Heart right ventricle (tissue), 16 donors: Measurements from ENCODE around the gene TLR2. TPM values are rescaled to one million over a fixed set of nuclear protein-coding genes. Genes with fewer than 3 reads are reported as not detected.

Experiments
- ATAC-seq, 8 donors: fragments of 200-7000 bp; cut with Tn5 transposase; one replicate each; pipeline ENCODE4 v1.9.1; 2020; ENCODE audit warnings: mild to moderate bottlenecking in 8 of 8, moderate library complexity in 8 of 8, moderate number of reproducible peaks in 1 of 8
- DNase-seq, 2 donors: peaks; one replicate each; pipeline ENCODE4 v3.0.0-alpha.2; 2020
- H3K27ac ChIP-seq, 10 donors: fragments of 200-600 bp; sonication (generic) in 2 of 10; one replicate each; pipeline versions ENCODE4 v1.5.0 to v1.8.0; 2020 to 2022; ENCODE audit warnings: mild to moderate bottlenecking in 3 of 10
- H3K27me3 ChIP-seq, 7 donors: fragments of 200-600 bp; one replicate each; pipeline ENCODE4 v1.8.0; 2021 to 2022; ENCODE audit warnings: mild to moderate bottlenecking in 2 of 7
- H3K36me3 ChIP-seq, 9 donors: fragments of 200-600 bp; sonication (generic) in 1 of 9; one replicate each; pipeline versions ENCODE4 v1.5.0 to v1.8.0; 2020 to 2022; ENCODE audit warnings: mild to moderate bottlenecking in 2 of 9
- H3K4me1 ChIP-seq, 9 donors: fragments of 200-600 bp; sonication (generic) in 1 of 9; one replicate each; pipeline versions ENCODE4 v1.5.0 to v1.8.0; 2020 to 2022; ENCODE audit warnings: mild to moderate bottlenecking in 4 of 9
- H3K4me3 ChIP-seq, 10 donors: fragments of 200-600 bp; sonication (generic) in 2 of 10; one replicate each; pipeline versions ENCODE4 v1.5.0 to v1.8.0; 2020 to 2022; ENCODE audit warnings: mild to moderate bottlenecking in 7 of 10, moderate library complexity in 2 of 10
- H3K9me3 ChIP-seq, 11 donors: fragments of 200-600 bp in 10 of 11; sonication (generic) in 2 of 11; one replicate each; pipeline versions ENCODE4 v1.5.0 to v1.8.0; 2013 to 2022; ENCODE audit warnings: mild to moderate bottlenecking in 2 of 11, control low read depth in 1 of 11, moderate library complexity in 1 of 11
- CTCF ChIP-seq, 9 donors: fragments of 200-600 bp; sonication (generic) in 2 of 9; IDR thresholded peaks; one replicate each; pipeline versions ENCODE4 v1.5.0 to v1.8.0; 2021 to 2022; ENCODE audit warnings: antibody characterized with exemption in 9 of 9, mild to moderate bottlenecking in 5 of 9, moderate library complexity in 1 of 9
- WGBS, 2 donors: extraction: QIAGEN DNeasy Blood & Tissue Kit; methylation state at CpG; one replicate each; pipeline ENCODE4 v1.1.7; 2013; ENCODE audit warnings: inconsistent platforms in 1 of 2; 5-methylcytosine and 5-hydroxymethylcytosine counted together
- intact Hi-C, 10 donors: fragments of 100-400 bp; cut with DNase I; formaldehyde crosslinking; loops; one replicate each; pipeline versions ENCODE4 v1.11.1 to v1.14.2; 2022
- polyA plus RNA-seq, 2 donors: library from polyadenylated mRNA; stranded (reverse); fragments of 200-250 nt; gene quantifications; one replicate each; pipeline ENCODE4 v1.2.3, GENCODE V29; 2013
- total RNA-seq, 10 donors: library from RNA; stranded (reverse); fragmentation: NEBNext Ultra II Directional in 3 of 10; extraction: Animal tissue kit (Norgen Biotek cat#: 25700) in 3 of 10; gene quantifications; one replicate each; pipeline versions ENCODE4 v1.2.1 to v1.2.4, GENCODE V29; 2021 to 2023
- donor health status: Arrhythmogenic right ventricular cardiomyopathy.
- donor health status: ischemic (EF 13 %, LVEDD 7.1; RV severe dilation, severe dysfunction).
- donor health status: healthy with polysubstance abuse.
- donor health status: DM: no; HTN: yes; CAD: no.
- donor health status: DM: no; HTN: no; CAD: no.
- donor health status: ischemic (EF 25% LVEDD 6.9; RV normal size, moderate dysfunction).
- donor health status: ischemic (EF 25% LVEDD 5.7; RV mildly dilated, moderate dysfunction).
- donor health status: healthy.
- donor health status: DM: yes; HTN: yes; CAD: no.
- donor health status: Ischemic cardiomyopathy.
- donor health status: ischemic (EF 35%, LVEDD 5.7; RV mildly dilated, moderate dysfunction).
- donor health status: nonischemic (EF 11% LVEDD 7.7; RV severe dilation, severe dysfunction).
- donor health status: DM: yes; HTN: yes; CAD: no.
- donor health status: PGD.
- donor health status: ischemic (EF 29% LVEDD 5.4; RV normal size, mild dysfunction).
- donor health status: nonischemic (EF 23%, LVEDD 6.1; RV moderate dilation, normal function).

The TLR2 gene
- total and polyA plus RNA-seq, 12 donors: 0.60 to 18.2 (median 3.0) TPM

GRCh38 chr4:153669838-153670237, 14.2 kb upstream of the TLR2 start:
- H3K4me3 ChIP-seq: no peak overlapping the region
- no peaks in the 10 kb centered on the region for H3K4me1 ChIP-seq
- WGBS, 2 donors: 42 to 44% methylated on average over 3 of the region's 3 CpGs
- DNase-seq (no peak), ATAC-seq (no peak)
- intact Hi-C loops: no loop called here
- peaks cover 0 to 5% (median 0%) of the 10 kb centered on the region in 7 donors for H3K27me3 ChIP-seq
- no peak for TF ChIP-seq CTCF (IDR thresholded peaks at IDR 0.05)
- H3K9me3 ChIP-seq: peaks cover 0 to 26% (median 6%) of the 10 kb centered on the region in 11 donors
- no peak overlapping the region for H3K27ac ChIP-seq
- H3K36me3 ChIP-seq: no peaks in the 10 kb centered on the region

DNA sequence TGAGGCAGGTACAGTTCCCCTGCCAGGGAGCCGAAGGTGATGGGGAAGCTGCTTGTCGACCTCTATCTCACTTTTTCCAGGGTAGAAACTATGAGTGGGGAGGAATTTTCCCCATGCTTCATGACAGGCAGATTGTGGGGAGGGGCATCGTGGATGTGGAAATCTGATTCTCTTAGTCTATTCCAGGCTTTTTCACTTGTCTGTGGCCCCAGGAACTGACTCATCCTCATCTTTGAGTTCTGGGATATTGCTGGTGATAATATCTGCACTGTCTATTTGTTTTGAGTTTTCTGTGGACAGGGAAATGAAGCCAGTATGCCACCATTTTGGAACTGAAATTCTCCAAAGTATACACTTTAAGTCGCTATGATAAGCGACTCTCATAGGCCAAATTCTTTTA, 7.6 kb upstream of the TLR2 start:
- H3K4me1 ChIP-seq: peaks cover 0 to 15% (median 0%) of the 10 kb centered on the region in 9 donors

DNA sequence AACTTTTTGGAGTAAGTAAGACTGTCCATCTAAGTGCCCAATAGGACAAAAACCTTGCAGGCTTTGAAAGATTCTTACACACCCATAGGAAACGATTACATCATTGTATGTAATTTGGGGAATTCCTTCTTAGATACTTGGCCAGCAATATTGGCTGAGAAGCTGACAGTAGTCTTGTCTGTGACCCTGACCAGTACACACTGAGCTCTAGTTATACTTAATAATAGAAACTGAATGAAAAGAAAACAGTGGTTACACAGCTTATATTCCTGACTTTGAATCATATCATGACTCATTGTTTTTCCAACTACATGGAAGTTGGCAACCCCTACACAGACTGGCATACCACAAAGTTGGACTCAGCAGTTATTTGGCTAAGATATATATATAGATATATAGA, 7.1 kb upstream of the TLR2 start:
- H3K9me3 ChIP-seq: peaks cover 0 to 42% (median 19%) of the 10 kb centered on the region in 11 donors
- H3K27ac ChIP-seq: peak overlapping the region in 1 of 10 donors; percentile 12
- H3K27me3 ChIP-seq: no peaks in the 10 kb centered on the region
- WGBS, 2 donors: 29 to 64% methylated on average over 1 of the region's 1 CpG
- H3K4me3 ChIP-seq: no peak overlapping the region
- TF ChIP-seq CTCF (IDR thresholded peaks at IDR 0.05): no peak
- H3K36me3 ChIP-seq: no peaks in the 10 kb centered on the region
- ATAC-seq: peak in 3 of 8 donors; percentile 24 to 58 (median 30)
- DNase-seq: no peak
- intact Hi-C loops: no loop called here
- H3K4me1 ChIP-seq: peaks cover 0 to 15% (median 0%) of the 10 kb centered on the region in 9 donors

More for the DNA sequence above, 7.6 kb upstream of the TLR2 start:
- no peak for DNase-seq
- Histone ChIP-seq H3K27me3 (no peaks in the 10 kb centered on the region), H3K4me3 (no peak overlapping the region), H3K27ac (no peak overlapping the region), H3K36me3 (no peaks in the 10 kb centered on the region), H3K9me3 (peaks cover 0 to 46% (median 19%) of the 10 kb centered on the region in 11 donors)
- WGBS, 2 donors: 82 to 84% methylated on average over 5 of the region's 5 CpGs
- TF ChIP-seq CTCF (IDR thresholded peaks at IDR 0.05): no peak
- no peak for ATAC-seq
- intact Hi-C loops: no loop called here

DNA sequence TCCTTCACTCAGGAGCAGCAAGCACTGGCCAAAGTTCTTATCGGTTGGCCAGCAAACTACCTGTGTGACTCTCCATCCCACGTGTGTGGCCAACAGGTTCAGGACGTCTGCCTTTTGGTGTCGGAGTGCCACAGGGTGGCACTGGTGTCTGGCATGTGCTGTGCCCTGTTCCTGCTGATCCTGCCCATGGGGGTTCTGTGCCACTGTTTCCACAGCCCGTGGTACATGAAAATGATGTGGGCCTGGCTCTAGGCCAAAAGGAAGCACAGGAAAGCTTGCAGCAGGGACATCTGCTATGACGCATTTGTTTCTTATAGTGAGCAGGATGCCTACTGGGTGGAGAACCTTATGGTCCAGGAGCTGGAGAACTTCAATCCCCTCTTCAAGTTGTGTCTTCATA, 4.6 kb upstream of the TLR2 start:
- H3K4me3 ChIP-seq: no peak overlapping the region
- DNase-seq (no peak), ATAC-seq (peak in 1 of 8 donors; percentile 30)
- H3K36me3 ChIP-seq: no peaks in the 10 kb centered on the region
- peaks cover 0 to 17% (median 8%) of the 10 kb centered on the region in 7 donors for H3K27me3 ChIP-seq
- no peak for TF ChIP-seq CTCF (IDR thresholded peaks at IDR 0.05)
- H3K4me1 ChIP-seq: peaks cover 2 to 26% (median 8%) of the 10 kb centered on the region in 9 donors
- 68 to 80% methylated on average over 6 of the region's 6 CpGs for WGBS, 2 donors
- intact Hi-C loops: no loop called here
- peaks cover 0 to 24% (median 15%) of the 10 kb centered on the region in 11 donors for H3K9me3 ChIP-seq
- no peak overlapping the region for H3K27ac ChIP-seq
